GM18517 (cell line): Measurements from ENCODE around the gene ENDOU.

Source experiments
- ATAC-seq: cut with Tn5 transposase; IDR thresholded peaks from one replicate; pipeline ENCODE4 v1.9.1; 2021; ENCODE audit warnings: mild to moderate bottlenecking, moderate library complexity; ENCODE audit not compliant: unreplicated experiment

Gene ENDOU

GRCh38 chr12:47757840-47758583, 32.7 kb upstream of the ENDOU start:
- ATAC-seq: no peak

GRCh38 chr12:47757364-47757839, 32.1 kb upstream of the ENDOU start:
- no peak for ATAC-seq

- peak; percentile 73 for ATAC-seq
Measured at GRCh38 chr12:47755655-47756562, 30.6 kb upstream of the ENDOU start.

GRCh38 chr12:47754881-47755280, 29.6 kb upstream of the ENDOU start:
- ATAC-seq: peak; percentile 10

- no peak for ATAC-seq
Measured at GRCh38 chr12:47754126-47754525, 28.8 kb upstream of the ENDOU start.

GRCh38 chr12:47753021-47754001, 28.0 kb upstream of the ENDOU start:
- no peak for ATAC-seq

- ATAC-seq: no peak
Measured at GRCh38 chr12:47752552-47752951, 27.3 kb upstream of the ENDOU start.

GRCh38 chr12:47752121-47752520, 26.8 kb upstream of the ENDOU start:
- ATAC-seq: no peak

GRCh38 chr12:47751561-47751960, 26.3 kb upstream of the ENDOU start:
- no peak for ATAC-seq

- ATAC-seq: no peak
Measured at GRCh38 chr12:47750916-47751470, 25.7 kb upstream of the ENDOU start.

GRCh38 chr12:47750229-47750798, 25.0 kb upstream of the ENDOU start:
- no peak for ATAC-seq

- no peak for ATAC-seq
Measured at GRCh38 chr12:47748899-47749298, 23.6 kb upstream of the ENDOU start.

GRCh38 chr12:47748507-47748828, 23.2 kb upstream of the ENDOU start:
- ATAC-seq: no peak

GRCh38 chr12:47747596-47748506, 22.6 kb upstream of the ENDOU start:
- no peak for ATAC-seq

GRCh38 chr12:47747126-47747525, 21.8 kb upstream of the ENDOU start:
- ATAC-seq: no peak

GRCh38 chr12:47746523-47746922, 21.2 kb upstream of the ENDOU start:
- ATAC-seq: no peak

GRCh38 chr12:47746073-47746472, 20.8 kb upstream of the ENDOU start:
- ATAC-seq: no peak

- ATAC-seq: no peak
Measured at GRCh38 chr12:47745485-47746041, 20.3 kb upstream of the ENDOU start.
